Transverse colon (tissue), 4 donors: ENCODE results near the gene WDR75. TPM values are rescaled to one million over a fixed set of nuclear protein-coding genes. Genes with fewer than 3 reads are reported as not detected.

Experiments
- DNase-seq: peaks from one replicate; pipeline ENCODE4 v3.0.0-alpha.2; 2019
- H3K27ac ChIP-seq, 4 donors: fragments of 200-600 bp; sonication (generic); 2 replicates each; pipeline ENCODE4 v1.5.1; 2016 to 2018; ENCODE audit warnings: inconsistent platforms in 4 of 4
- H3K27me3 ChIP-seq: fragments of 200-600 bp; sonication (generic); 2 replicates; pipeline ENCODE4 v1.5.1; 2017; ENCODE audit warnings: inconsistent platforms
- H3K36me3 ChIP-seq, 4 donors: fragments of 200-600 bp; sonication (generic); 2 replicates each; pipeline ENCODE4 v1.5.1; 2017 to 2019; ENCODE audit warnings: inconsistent platforms in 4 of 4
- H3K4me1 ChIP-seq, 4 donors: fragments of 200-600 bp; sonication (generic); 2 replicates each; pipeline ENCODE4 v1.5.1; 2017 to 2020; ENCODE audit warnings: inconsistent platforms in 4 of 4
- H3K4me3 ChIP-seq, 4 donors: fragments of 200-600 bp; sonication (generic); 1 replicate in 1 of 4; 2 replicates in 3 of 4; pipeline versions ENCODE4 v1.5.1 to v1.6.1; 2017 to 2019; ENCODE audit warnings: inconsistent platforms in 4 of 4
- H3K9me3 ChIP-seq, 2 donors: fragments of 200-600 bp; sonication (generic); 2 replicates each; pipeline ENCODE4 v1.5.1; 2017 to 2019; ENCODE audit warnings: inconsistent platforms in 2 of 2
- EP300 ChIP-seq: sonication (generic); formaldehyde crosslinking; IDR thresholded peaks from one replicate; pipeline ENCODE4 v1.6.1; 2017; ENCODE audit warnings: antibody characterized with exemption, low read depth
- POLR2A ChIP-seq: fragments of 450-650 bp; IDR thresholded peaks from one replicate; pipeline ENCODE4 v1.6.1; 2016; ENCODE audit warnings: antibody characterized with exemption, mild to moderate bottlenecking, moderate library complexity
- POLR2AphosphoS5 ChIP-seq, 3 donors: sonication (generic); formaldehyde crosslinking; IDR thresholded peaks; one replicate each; pipeline ENCODE4 v1.6.1; 2016; ENCODE audit warnings: antibody characterized with exemption in 3 of 3
- WGBS, 2 donors: methylation state at CpG; one replicate each; pipeline ENCODE4 v1.1.5; 2018; ENCODE audit warnings: low coverage in 1 of 2; 5-methylcytosine and 5-hydroxymethylcytosine counted together
- in situ Hi-C, 4 donors: fragments of 200-750 bp; cut with MboI; loops; one replicate each; pipeline versions ENCODE4 v1.15.0 to v1.15.1; 2017; ENCODE audit warnings: low sequenced_read_pairs in 3 of 4, low pct_ligation_motif_present in 1 of 4, low pct_unique_long_range_greater_than_20kb in 1 of 4
- intact Hi-C: fragments of 100-400 bp; cut with DNase I; formaldehyde crosslinking; loops from one replicate; pipeline ENCODE4 v1.15.1; 2023; ENCODE audit warnings: low total_unique reads
- total RNA-seq, 4 donors: library from RNA; depleted of rRNA; stranded (reverse); fragments of >200 nt; gene quantifications; one replicate each; pipeline ENCODE4 v1.1.0, GENCODE V29; 2016
- TF ChIP-seq, protein P1 (sequence below), 5 experiments: fragments of 200-600 bp in 3 of 5; fragments of 450-650 bp in 2 of 5; sonication (generic) in 3 of 5; IDR thresholded peaks; 1 replicate in 2 of 5; 2 replicates in 3 of 5; pipeline ENCODE4 v1.5.1; 2016 to 2017; ENCODE audit warnings: antibody characterized with exemption in 5 of 5, inconsistent platforms in 3 of 5, mild to moderate bottlenecking in 2 of 5, moderate library complexity in 1 of 5

The WDR75 gene
- total RNA-seq, 4 donors from 2014 or later: 11.1 to 38.1 (median 25.2) TPM

DNA sequence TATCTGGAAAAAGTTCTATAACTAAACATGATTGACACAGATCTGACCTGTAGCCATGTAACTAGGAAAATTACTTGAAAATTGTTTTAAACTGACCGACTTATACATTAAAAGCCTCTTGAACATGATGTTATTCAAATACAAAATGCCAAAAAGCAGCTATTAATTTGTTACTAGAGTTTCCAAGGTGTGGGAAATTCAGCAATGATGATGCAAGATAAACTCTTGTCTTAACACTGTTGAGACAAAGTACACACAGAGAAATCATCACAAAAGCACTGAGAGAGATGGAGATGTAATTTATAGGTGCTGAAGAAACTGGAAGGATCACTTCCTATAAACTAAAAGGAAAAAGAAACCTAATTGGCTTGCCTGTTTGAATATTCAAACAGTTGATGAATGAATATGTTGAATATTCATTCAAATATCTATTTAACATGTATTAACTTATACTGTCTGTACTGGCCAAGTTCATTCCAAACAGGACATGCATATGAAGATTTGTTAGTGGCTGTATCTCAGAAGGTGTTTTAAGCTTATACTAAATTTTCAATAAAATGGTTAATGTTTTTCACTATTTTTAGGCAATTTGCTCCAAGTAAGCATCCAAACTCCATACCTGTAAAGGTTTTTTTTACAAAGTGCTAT lies 34.6 kb upstream of the WDR75 start:
- WGBS, 2 donors: 50 to 67% methylated on average over 1 of the region's 1 CpG
- peak overlapping the region; percentile 47 to 79 (median 78) for H3K27ac ChIP-seq

DNA sequence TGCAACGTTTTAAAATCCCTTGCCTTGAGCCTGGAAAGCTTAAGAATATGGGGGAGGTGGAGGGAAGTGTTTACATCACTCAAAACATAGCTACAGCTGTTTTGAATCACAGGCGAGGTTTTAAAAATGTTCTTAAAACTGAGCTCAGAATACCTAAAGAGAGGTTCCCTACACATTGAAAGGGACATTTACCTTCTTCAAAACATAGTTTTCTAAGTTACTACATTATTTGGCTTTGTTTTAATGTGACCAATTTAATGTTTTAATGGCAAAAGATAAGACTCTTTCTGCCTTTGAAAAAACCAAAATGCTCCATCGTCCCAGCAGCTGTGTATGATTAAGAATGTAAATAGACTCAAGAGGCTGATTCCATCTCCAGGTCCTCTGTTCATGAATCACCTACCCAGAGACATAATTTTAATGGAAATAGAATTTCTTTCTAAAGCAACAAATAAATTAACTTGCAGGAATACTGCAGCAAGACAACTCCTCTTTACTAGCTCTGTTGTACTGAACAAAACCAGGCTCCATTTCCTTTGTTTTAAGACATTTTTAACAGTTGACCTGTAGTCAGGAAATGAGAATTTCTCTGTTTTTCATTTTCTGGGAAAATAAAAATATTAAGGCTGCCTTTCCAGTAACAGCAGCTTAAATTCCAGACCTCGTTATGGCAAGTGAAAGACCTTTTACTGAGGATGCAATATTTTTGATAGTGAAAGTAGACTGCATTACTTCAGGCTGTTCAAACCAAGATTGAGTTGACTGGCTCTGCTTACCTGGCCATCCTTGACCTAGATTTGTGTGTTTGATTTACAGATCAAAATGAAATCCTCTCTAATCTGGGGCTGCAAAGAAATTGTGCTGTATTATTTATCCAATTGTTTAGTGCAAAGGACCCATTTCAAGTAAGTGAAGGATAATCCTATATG lies 33.7 kb upstream of the WDR75 start:
- no peak for DNase-seq
- in situ Hi-C loops: loop anchor here in 3 of 4 donors (25.0 kb wide), 3 partner anchors 270 to 870 kb away; no protein-coding TSS in a partner anchor
- 24% methylated on average over 4 of the region's 4 CpGs for WGBS, 2 donors
- peak overlapping the region; percentile 47 to 79 (median 78) for H3K27ac ChIP-seq
- no peaks in the 10 kb centered on the region for H3K9me3 ChIP-seq
- no peaks in the 10 kb centered on the region for H3K36me3 ChIP-seq
- H3K27me3 ChIP-seq: no peaks in the 10 kb centered on the region
- intact Hi-C loops: no loop called here
- no peak for TF ChIP-seq EP300
- TF ChIP-seq POLR2AphosphoS5 (IDR thresholded peaks at IDR 0.05): peak in 1 of 3 donors; percentile 14
- H3K4me3 ChIP-seq: no peak overlapping the region
- H3K4me1 ChIP-seq: peaks cover 0 to 14% (median 6%) of the 10 kb centered on the region in 4 donors

More for the DNA sequence above, 34.6 kb upstream of the WDR75 start:
- in situ Hi-C loops: loop anchor here in 3 of 4 donors (25.0 kb wide), 3 partner anchors 269 to 869 kb away; no protein-coding TSS in a partner anchor
- H3K4me3 ChIP-seq: no peak overlapping the region
- TF ChIP-seq EP300 (no peak), POLR2AphosphoS5 (IDR thresholded peaks at IDR 0.05) (no peak), POLR2A (no peak)
- TF ChIP-seq, protein P1, sequence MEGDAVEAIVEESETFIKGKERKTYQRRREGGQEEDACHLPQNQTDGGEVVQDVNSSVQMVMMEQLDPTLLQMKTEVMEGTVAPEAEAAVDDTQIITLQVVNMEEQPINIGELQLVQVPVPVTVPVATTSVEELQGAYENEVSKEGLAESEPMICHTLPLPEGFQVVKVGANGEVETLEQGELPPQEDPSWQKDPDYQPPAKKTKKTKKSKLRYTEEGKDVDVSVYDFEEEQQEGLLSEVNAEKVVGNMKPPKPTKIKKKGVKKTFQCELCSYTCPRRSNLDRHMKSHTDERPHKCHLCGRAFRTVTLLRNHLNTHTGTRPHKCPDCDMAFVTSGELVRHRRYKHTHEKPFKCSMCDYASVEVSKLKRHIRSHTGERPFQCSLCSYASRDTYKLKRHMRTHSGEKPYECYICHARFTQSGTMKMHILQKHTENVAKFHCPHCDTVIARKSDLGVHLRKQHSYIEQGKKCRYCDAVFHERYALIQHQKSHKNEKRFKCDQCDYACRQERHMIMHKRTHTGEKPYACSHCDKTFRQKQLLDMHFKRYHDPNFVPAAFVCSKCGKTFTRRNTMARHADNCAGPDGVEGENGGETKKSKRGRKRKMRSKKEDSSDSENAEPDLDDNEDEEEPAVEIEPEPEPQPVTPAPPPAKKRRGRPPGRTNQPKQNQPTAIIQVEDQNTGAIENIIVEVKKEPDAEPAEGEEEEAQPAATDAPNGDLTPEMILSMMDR (IDR thresholded peaks at IDR 0.05): no peak
- H3K36me3 ChIP-seq: no peaks in the 10 kb centered on the region
- peaks cover 0 to 13% (median 5%) of the 10 kb centered on the region in 4 donors for H3K4me1 ChIP-seq
- no peaks in the 10 kb centered on the region for H3K9me3 ChIP-seq
- DNase-seq: no peak
- intact Hi-C loops: no loop called here
- H3K27me3 ChIP-seq: no peaks in the 10 kb centered on the region

DNA sequence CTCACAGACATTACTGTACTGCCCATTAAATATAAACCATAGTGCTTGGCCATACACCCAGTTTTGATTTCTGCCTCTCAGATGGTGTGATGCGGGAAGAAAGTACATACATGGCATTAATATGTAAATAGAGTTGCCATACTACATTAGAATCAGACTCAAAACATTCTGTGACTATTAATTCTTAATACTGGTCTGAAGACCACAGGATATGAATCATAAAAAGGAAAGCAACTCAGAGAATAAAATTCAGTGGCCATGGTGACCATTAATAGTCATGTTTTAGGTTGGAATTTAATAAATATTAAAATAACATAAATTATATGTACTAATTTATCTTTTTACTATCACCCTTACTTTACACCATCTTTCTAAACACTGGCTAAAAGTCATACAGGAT lies 33.0 kb upstream of the WDR75 start:
- in situ Hi-C loops (loop anchor here in 3 of 4 donors (25.0 kb wide), 3 partner anchors 271 to 871 kb away; no protein-coding TSS in a partner anchor), intact Hi-C loops (no loop called here)
- Histone ChIP-seq H3K27ac (peak overlapping the region; percentile 47 to 79 (median 78)), H3K9me3 (no peaks in the 10 kb centered on the region), H3K36me3 (no peaks in the 10 kb centered on the region), H3K27me3 (no peaks in the 10 kb centered on the region), H3K4me1 (peaks cover 0 to 16% (median 8%) of the 10 kb centered on the region in 4 donors), H3K4me3 (no peak overlapping the region)
- 80 to 86% methylated on average over 1 of the region's 1 CpG for WGBS, 2 donors
- no peak for TF ChIP-seq EP300
- no peak for TF ChIP-seq POLR2AphosphoS5 (IDR thresholded peaks at IDR 0.05)
- no peak for TF ChIP-seq POLR2A
- TF ChIP-seq, protein P1 (IDR thresholded peaks at IDR 0.05): no peak
- DNase-seq: no peak

DNA sequence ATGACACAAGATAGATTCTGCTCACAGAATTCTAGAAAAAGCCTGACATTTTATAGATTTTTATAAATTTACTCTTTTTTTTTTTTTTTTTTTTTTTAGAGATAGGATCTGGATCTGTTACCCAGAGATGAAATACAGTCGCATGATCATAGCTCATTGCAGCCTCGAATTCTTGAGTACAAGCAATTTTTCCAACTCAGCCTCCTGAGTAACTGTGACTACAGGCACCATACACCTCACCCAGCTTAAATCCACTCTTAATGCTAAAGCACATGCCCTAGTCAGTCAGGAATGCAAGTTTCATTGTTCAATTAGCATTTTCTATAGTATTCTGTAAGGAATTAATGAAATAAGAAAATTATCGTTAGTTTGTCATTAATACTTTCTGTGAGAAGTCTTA lies 32.1 kb upstream of the WDR75 start:
- peaks cover 0 to 16% (median 8%) of the 10 kb centered on the region in 4 donors for H3K4me1 ChIP-seq
- no peaks in the 10 kb centered on the region for H3K9me3 ChIP-seq
- no peak for DNase-seq
- no peak for TF ChIP-seq POLR2A
- TF ChIP-seq POLR2AphosphoS5 (IDR thresholded peaks at IDR 0.05): no peak
- TF ChIP-seq, protein P1 (IDR thresholded peaks at IDR 0.05): no peak
- TF ChIP-seq EP300: no peak
- WGBS, 2 donors: 79 to 94% methylated on average over 3 of the region's 3 CpGs
- intact Hi-C loops (no loop called here), in situ Hi-C loops (loop anchor here in 3 of 4 donors (25.0 kb wide), 3 partner anchors 272 to 872 kb away; no protein-coding TSS in a partner anchor)
- H3K36me3 ChIP-seq: no peaks in the 10 kb centered on the region
- no peak overlapping the region for H3K4me3 ChIP-seq
- H3K27ac ChIP-seq: peak overlapping the region; percentile 47 to 79 (median 78)
- H3K27me3 ChIP-seq: no peaks in the 10 kb centered on the region
